ENCODE measurements around the gene MTERF1.

- TF ChIP-seq EZH2phosphoT487 (IDR thresholded peaks at IDR 0.05; ENCODE audit: low read depth, severe bottlenecking, unreplicated experiment) (no peak), CTCF (IDR thresholded peaks at IDR 0.05; ENCODE audit: poor library complexity) (no peak), EZH2 (IDR thresholded peaks at IDR 0.05; ENCODE audit: borderline replicate concordance) (no peak)
These were observed 37.9 kb upstream of the MTERF1 start for GRCh38 chr7:91918356-91918755.

All from hepatocyte (in vitro differentiated cells).